KG1 (cell line): ENCODE data around the gene ZNF554.
"Not testable (repeated sequence)": the region's sequence is repeated elsewhere in the genome, so short reads cannot be mapped to it uniquely, and the experiment has no call there.

Experiments
- DNase-seq: peaks from one replicate; lab custom pipeline; 2025; lab: John Stamatoyannopoulos, UW

Gene ZNF554

DNA sequence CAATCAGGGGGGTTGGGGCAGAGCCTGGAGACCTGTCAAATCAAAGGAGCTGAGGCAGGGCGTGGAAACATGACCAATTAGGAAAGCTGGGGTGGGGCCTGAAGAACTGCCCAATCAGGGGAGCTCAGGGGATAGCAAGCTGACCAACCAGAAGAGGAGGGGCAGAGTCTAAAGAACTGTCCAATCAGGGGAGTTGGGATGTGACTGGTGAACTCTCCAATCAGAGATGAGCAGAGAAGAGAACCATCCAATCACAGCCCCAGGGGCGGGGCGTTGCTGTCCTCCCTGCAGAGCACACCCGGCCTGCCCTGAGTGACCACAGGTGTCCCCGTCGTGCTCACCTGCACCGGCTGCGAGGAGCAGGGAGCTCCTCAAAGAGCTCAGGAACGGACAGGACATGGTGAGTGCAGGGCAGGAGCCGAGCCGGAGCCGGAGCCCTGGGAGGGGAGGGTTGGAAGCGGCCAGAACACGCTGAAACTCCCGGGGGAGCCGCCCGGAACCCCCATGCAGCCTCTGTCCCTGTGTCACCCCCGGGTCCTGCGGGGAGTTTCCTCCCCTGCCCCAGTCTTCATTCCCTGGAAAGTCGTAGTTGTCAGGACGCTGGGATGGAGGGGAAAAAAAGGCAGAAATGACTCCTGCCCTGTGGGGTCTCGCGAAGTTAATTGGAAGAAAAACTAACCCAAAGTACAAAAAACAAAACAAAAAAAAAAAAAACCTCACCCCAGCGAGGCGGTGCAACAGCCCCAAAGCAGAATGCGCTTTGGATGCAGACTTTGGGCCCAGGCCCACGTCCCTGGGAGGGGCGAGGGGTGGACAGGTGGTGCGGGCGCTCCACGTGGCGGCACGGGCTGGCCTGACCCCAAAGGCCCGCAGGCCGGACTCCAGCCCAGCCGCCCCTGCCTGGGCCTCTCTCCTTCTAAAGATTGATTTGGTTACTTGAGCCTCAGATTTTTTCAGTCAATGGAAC is 47.6 kb downstream of the ZNF554 start, which contains the start of gene ZNF556:
Gene ZNF556 (plus strand): TSS at position 311 of the 967 bp plus-strand sequence. CDS start 87 bp downstream, at position 398.
- no peak for DNase-seq

DNA sequence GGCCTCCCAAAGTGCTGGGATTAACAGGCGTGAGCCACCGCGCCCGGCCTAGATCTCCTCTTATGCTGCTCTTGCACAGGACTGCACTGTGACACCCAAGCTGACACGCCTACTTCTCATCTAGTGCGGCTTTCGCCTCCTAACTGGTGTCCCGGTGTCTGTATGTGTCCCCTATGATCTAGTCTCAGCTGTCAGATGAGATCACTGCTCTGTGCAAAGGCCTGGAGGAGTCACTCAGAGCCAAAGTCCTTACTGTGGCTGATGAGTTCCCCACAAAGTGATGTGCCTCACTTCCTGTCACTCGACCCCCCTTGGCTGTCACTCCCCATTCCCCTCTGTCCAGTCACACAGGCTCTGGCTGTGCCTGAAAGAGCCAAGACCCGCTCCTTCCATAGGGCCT is 50.0 kb downstream of the ZNF554 start:
- no peak for DNase-seq

DNA sequence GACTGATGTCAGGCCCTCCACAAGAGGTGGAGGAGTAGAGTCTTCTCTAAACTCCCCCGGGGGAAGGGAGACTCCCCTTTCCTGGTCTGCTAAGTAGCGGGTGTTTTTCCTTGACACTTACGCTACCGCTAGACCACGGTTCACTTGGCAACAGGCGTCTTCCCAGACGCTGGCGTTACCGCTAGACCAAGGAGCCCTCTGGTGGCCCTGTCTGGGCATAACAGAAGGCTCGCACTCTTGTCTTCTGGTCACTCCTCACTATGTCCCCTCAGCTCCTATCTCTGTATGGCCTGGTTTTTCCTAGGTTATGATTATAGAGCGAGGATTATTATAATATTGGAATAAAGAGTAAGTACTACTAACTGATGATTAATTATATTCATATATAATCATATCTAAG is 52.5 kb downstream of the ZNF554 start:
- not testable (repeated sequence) for DNase-seq

DNA sequence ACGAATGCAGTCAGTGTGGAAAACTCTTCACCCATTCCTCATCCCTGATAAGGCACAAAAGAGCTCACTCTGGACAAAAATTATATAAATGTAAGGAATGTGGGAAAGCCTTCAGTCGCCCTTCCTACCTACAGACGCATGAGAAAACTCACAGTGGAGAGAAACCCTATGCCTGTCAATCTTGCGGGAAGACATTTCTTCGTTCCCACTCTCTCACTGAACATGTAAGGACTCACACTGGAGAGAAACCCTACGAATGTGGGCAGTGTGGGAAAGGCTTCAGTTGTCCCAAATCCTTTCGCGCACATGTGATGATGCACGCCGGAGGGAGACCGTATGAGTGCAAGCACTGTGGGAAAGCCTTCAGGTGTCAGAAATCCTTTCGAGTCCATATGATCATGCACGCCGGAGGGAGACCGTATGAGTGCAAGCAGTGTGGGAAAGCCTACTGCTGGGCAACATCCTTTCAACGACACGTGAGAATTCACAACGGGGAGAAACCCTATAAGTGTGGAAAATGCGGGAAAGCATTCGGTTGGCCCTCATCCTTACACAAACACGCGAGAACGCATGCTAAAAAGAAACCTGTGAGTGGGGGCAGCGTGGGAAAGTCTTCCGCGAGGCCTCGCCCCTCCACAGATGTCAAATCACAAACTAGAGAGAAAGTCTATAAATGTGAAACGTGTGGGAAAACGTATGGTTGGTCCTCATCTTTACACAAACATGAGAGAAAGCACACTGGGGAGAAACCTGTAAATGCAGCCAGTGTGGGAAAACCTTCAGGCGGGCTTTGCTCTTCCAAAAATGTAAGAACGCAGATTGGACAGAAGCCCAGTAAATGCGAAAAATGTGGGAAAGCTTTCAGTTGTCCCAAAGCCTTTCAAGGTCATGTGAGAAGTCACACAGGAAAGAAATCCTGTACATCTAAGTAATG is 58.0 kb downstream of the ZNF554 start:
- no peak for DNase-seq

DNA sequence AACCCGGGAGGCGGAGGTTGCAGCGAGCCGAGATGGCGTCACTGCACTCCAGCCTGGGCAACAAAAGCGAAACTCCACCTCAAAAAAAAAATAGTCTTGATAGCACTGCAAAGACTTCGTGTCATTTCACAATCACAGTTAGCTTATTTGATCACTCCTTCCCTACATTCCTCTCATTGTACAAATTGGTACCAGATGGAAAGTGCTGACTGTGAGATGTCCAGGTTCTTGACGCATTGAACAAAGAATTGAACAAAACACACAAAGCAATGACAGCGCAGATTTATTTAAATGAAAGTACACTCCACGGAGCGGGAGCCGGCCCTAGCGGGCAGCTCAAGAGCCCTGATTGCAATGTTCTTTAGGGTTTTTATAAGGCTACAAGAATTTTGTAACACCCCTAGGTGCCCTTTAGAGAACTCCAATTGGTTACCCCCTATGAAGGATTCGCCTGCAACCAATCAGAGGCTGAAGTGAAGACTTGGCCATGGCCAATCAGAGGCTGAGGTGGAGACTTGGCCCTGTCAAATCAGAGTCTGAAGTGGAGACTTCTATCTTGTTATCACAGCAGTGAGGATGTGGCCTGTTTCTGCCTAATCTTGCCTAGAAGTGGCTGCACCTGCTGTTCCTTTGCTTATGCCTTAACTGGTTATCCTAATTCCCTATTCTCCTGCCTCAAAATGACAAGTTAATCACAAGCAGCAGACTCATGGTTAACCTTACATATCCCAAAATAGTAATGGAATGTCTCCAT is 64.2 kb downstream of the ZNF554 start:
- DNase-seq, result no peak

DNA sequence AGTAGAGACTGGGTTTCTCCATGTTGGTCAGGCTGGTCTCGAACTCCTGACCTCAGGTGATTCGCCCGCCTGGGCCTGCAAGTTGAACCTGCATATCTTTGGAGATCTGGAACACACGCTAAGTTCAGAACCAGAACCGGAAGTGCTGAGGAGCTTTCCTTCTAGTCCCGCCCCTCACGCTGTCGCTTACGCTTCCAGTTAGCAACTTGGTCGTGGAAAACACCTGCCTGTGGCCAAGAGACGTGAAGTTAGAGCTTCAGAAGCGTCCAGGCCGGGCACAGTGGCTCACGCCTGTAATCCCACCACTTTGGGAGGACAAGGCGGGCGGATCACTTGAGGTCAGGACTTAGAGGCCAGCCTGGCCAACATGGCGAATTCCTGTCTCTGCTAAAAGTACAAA is 66.1 kb downstream of the ZNF554 start:
- no peak for DNase-seq
